BJ (cell line): ENCODE data around the gene MEIOB. TPM values are rescaled to one million over a fixed set of nuclear protein-coding genes. Genes with fewer than 3 reads are reported as not detected.
"Not testable (repeated sequence)": the region's sequence is repeated elsewhere in the genome, so short reads cannot be mapped to it uniquely, and the experiment has no call there.

Experiments
- CTCF ChIA-PET: fragments of 350-600 bp; formaldehyde crosslinking; extraction: SDS; loops from one replicate; lab custom pipeline; 2021; ENCODE audit warnings: antibody characterized with exemption, inconsistent platforms; lab: Yijun Ruan, JAX
- POLR2A ChIA-PET: fragments of 300-600 bp; sonication (Branson Sonifier 250); formaldehyde crosslinking; extraction: SDS; loops from one replicate; lab custom pipeline; 2021; ENCODE audit warnings: antibody characterized with exemption; lab: Charles Lee
- DNase-seq: peaks from one replicate; pipeline ENCODE4 v3.0.0-alpha.2; 2011; ENCODE audit warnings: low read depth
- H3K27me3 ChIP-seq: 2 replicates; pipeline ENCODE4 v1.6.0; 2011; ENCODE audit warnings: low read length; ENCODE audit not compliant: control insufficient read depth, insufficient read depth
- H3K36me3 ChIP-seq: 2 replicates; pipeline ENCODE4 v1.5.1; 2011; ENCODE audit warnings: low read length; ENCODE audit not compliant: control insufficient read depth, insufficient read depth
- H3K4me3 ChIP-seq: 2 replicates; pipeline ENCODE4 v1.5.1; 2011; ENCODE audit warnings: low read depth, mild to moderate bottlenecking, control low read depth, low read length
- CTCF ChIP-seq: IDR thresholded peaks from 2 replicates; pipeline ENCODE4 v1.5.1; 2011; ENCODE audit warnings: low read depth, mild to moderate bottlenecking, control low read depth, inconsistent platforms, low read length, moderate library complexity; ENCODE audit not compliant: insufficient read depth
- polyA plus RNA-seq: library from polyadenylated mRNA; depleted of rRNA; stranded (reverse); fragments of >200 nt; gene quantifications from 2 replicates; pipeline ENCODE4 v1.2.3, GENCODE V29; 2011

Gene MEIOB
- polyA plus RNA-seq, 1 experiment, result 0.28 TPM

- H3K4me3 ChIP-seq, result no peak overlapping the region
- ChIA-PET CTCF (no interaction called here), POLR2A (no interaction called here)
- peaks cover 4% of the 10 kb centered on the region for H3K27me3 ChIP-seq
- no peaks in the 10 kb centered on the region for H3K36me3 ChIP-seq
- no peak for DNase-seq
- no peak for TF ChIP-seq CTCF
Measured at GRCh38 chr16:1879477-1879876, 7.5 kb upstream of the MEIOB start.

- Histone ChIP-seq H3K4me3 (no peak overlapping the region), H3K36me3 (no peaks in the 10 kb centered on the region), H3K27me3 (peaks cover 4% of the 10 kb centered on the region)
- POLR2A ChIA-PET, result interaction anchor here (0.6 kb wide), 1 partner anchor 8 kb away, joined by 3 read pairs; no protein-coding TSS in a partner anchor
- CTCF ChIA-PET, result interaction anchor here (0.8 kb wide), 1 partner anchor 51 kb away, joined by 3 read pairs; no protein-coding TSS in a partner anchor
- DNase-seq, result no peak
- TF ChIP-seq CTCF, result no peak
Measured at GRCh38 chr16:1878256-1878655, 6.3 kb upstream of the MEIOB start.

DNA sequence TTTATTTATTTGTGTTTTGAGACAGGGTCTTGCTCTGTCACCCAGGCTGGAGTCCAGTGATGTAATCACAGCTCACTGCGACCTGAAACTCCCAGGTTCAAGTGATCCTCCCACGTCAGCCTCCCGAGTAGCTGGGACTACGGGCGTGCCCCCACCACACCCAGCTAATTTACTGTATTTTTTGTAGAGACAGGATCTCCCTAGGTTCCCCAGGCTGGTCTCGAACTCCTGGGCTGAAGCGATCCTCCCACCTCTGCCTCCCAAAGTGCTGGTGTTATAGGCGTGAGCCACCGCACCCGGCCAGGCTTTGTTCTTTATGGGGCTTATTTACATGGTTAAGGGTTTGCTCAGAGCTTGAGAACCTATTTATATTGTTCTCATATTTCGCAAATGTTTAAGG is 5.8 kb upstream of the MEIOB start:
- TF ChIP-seq CTCF, result no peak
- no peak for DNase-seq
- ChIA-PET CTCF (no interaction called here), POLR2A (no interaction called here)
- Histone ChIP-seq H3K36me3 (no peaks in the 10 kb centered on the region), H3K27me3 (peaks cover 4% of the 10 kb centered on the region), H3K4me3 (no peak overlapping the region)

GRCh38 chr16:1877089-1877488 is 5.1 kb upstream of the MEIOB start:
- H3K36me3 ChIP-seq, result no peaks in the 10 kb centered on the region
- no peak for TF ChIP-seq CTCF
- peaks cover 4% of the 10 kb centered on the region for H3K27me3 ChIP-seq
- no peak for DNase-seq
- no peak overlapping the region for H3K4me3 ChIP-seq
- ChIA-PET CTCF (no interaction called here), POLR2A (no interaction called here)

DNA sequence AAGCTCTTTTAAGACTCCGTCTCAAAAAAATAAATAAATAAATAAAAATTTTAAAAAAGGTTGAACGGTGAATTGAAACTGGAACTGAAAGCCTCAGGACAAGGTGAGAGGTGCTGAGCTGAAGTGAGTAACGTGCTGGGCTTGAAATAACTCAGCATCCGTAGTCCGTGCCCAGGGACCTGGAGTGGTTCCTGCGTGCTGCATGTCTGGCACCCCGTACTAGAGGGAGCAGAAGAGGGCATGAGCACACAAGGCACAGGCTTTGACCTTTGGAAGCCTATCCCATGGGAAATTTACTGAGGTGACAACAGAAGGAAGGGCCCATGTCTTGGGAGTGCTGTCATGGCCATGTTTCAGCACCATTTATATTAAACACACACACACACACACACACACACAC is 4.5 kb upstream of the MEIOB start:
- Histone ChIP-seq H3K36me3 (no peaks in the 10 kb centered on the region), H3K4me3 (no peak overlapping the region), H3K27me3 (peaks cover 4% of the 10 kb centered on the region)
- ChIA-PET POLR2A (no interaction called here), CTCF (no interaction called here)
- DNase-seq, result no peak
- TF ChIP-seq CTCF, result no peak

GRCh38 chr16:1876066-1876465 is 4.1 kb upstream of the MEIOB start:
- POLR2A ChIA-PET, DNase-seq, H3K36me3 ChIP-seq, H3K27me3 ChIP-seq, H3K4me3 ChIP-seq, CTCF ChIA-PET: not testable (repeated sequence)
